Hepatocyte (in vitro differentiated cells): ENCODE measurements around the gene KCTD18.

Experiments
- EZH2phosphoT487 ChIP-seq: fragments of 200-600 bp; sonication (generic); IDR thresholded peaks from one replicate; pipeline ENCODE4 v1.6.1; 2018; ENCODE audit warnings: antibody characterized with exemption, mild to moderate bottlenecking, low read depth, moderate library complexity; ENCODE audit not compliant: unreplicated experiment, severe bottlenecking
- TF ChIP-seq, protein P1 (sequence below): fragments of 200-600 bp; sonication (generic); IDR thresholded peaks from 2 replicates; pipeline ENCODE4 v1.5.1; 2016; ENCODE audit warnings: antibody characterized with exemption, mild to moderate bottlenecking; ENCODE audit not compliant: poor library complexity

DNA sequence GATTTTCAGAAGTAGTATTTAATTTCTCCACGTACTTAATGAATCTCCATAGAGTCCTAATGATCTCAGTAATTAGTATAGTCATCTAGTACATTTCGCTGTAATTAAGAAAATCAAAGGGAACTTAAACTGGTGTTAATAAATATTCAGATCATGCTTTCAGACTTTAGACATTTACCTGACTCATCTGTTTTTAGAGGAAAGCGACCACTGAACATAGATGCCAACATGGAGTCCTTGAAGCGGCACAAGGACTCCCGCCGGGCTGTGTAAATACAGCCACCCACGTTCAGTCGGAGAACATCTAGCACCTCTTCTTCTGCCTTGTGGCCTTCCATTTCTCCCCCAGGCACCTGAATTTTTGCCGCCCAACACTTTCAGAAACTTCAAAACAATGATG lies 3.2 kb downstream of the KCTD18 start:
- no peak for TF ChIP-seq EZH2phosphoT487
- TF ChIP-seq, protein P1, sequence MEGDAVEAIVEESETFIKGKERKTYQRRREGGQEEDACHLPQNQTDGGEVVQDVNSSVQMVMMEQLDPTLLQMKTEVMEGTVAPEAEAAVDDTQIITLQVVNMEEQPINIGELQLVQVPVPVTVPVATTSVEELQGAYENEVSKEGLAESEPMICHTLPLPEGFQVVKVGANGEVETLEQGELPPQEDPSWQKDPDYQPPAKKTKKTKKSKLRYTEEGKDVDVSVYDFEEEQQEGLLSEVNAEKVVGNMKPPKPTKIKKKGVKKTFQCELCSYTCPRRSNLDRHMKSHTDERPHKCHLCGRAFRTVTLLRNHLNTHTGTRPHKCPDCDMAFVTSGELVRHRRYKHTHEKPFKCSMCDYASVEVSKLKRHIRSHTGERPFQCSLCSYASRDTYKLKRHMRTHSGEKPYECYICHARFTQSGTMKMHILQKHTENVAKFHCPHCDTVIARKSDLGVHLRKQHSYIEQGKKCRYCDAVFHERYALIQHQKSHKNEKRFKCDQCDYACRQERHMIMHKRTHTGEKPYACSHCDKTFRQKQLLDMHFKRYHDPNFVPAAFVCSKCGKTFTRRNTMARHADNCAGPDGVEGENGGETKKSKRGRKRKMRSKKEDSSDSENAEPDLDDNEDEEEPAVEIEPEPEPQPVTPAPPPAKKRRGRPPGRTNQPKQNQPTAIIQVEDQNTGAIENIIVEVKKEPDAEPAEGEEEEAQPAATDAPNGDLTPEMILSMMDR: no peak
